ENCODE measurements around the gene MICAL2. TPM values are rescaled to one million over a fixed set of nuclear protein-coding genes. Genes with fewer than 3 reads are reported as not detected.

MICAL2 gene
- total and polyA plus RNA-seq, 10 of the 15 experiments (the other 5 are each of a cell fraction or from before 2014, with no cell fraction given) = 0.90 to 5.6 (median 2.4) TPM

DNA sequence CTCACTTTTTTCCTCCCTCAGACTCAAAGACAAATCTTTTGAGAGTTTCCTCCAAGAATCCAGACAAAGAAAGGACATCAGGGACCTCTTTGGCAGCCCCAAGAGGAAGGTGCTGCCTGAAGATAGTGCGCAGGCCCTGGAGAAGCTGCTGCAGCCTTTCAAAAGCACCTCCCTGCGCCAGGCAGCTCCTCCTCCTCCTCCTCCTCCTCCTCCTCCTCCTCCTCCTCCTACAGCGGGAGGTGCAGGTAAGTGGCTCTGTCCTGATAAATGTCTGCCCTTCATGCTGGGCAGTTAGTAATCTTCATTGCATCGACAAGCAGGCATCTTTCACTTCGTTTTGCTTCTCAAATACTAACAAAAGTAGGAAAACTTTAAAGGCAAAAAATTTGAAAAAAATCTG lies 184.2 kb downstream of the MICAL2 start (continued):
- TF ChIP-seq, protein P1, sequence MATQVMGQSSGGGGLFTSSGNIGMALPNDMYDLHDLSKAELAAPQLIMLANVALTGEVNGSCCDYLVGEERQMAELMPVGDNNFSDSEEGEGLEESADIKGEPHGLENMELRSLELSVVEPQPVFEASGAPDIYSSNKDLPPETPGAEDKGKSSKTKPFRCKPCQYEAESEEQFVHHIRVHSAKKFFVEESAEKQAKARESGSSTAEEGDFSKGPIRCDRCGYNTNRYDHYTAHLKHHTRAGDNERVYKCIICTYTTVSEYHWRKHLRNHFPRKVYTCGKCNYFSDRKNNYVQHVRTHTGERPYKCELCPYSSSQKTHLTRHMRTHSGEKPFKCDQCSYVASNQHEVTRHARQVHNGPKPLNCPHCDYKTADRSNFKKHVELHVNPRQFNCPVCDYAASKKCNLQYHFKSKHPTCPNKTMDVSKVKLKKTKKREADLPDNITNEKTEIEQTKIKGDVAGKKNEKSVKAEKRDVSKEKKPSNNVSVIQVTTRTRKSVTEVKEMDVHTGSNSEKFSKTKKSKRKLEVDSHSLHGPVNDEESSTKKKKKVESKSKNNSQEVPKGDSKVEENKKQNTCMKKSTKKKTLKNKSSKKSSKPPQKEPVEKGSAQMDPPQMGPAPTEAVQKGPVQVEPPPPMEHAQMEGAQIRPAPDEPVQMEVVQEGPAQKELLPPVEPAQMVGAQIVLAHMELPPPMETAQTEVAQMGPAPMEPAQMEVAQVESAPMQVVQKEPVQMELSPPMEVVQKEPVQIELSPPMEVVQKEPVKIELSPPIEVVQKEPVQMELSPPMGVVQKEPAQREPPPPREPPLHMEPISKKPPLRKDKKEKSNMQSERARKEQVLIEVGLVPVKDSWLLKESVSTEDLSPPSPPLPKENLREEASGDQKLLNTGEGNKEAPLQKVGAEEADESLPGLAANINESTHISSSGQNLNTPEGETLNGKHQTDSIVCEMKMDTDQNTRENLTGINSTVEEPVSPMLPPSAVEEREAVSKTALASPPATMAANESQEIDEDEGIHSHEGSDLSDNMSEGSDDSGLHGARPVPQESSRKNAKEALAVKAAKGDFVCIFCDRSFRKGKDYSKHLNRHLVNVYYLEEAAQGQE (IDR thresholded peaks at IDR 0.05; ENCODE audit: low read depth, low read length) = no peak
- no peak for TF ChIP-seq HDAC2 (IDR thresholded peaks at IDR 0.05)
- TF ChIP-seq, protein P2, sequence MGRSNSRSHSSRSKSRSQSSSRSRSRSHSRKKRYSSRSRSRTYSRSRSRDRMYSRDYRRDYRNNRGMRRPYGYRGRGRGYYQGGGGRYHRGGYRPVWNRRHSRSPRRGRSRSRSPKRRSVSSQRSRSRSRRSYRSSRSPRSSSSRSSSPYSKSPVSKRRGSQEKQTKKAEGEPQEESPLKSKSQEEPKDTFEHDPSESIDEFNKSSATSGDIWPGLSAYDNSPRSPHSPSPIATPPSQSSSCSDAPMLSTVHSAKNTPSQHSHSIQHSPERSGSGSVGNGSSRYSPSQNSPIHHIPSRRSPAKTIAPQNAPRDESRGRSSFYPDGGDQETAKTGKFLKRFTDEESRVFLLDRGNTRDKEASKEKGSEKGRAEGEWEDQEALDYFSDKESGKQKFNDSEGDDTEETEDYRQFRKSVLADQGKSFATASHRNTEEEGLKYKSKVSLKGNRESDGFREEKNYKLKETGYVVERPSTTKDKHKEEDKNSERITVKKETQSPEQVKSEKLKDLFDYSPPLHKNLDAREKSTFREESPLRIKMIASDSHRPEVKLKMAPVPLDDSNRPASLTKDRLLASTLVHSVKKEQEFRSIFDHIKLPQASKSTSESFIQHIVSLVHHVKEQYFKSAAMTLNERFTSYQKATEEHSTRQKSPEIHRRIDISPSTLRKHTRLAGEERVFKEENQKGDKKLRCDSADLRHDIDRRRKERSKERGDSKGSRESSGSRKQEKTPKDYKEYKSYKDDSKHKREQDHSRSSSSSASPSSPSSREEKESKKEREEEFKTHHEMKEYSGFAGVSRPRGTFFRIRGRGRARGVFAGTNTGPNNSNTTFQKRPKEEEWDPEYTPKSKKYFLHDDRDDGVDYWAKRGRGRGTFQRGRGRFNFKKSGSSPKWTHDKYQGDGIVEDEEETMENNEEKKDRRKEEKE (IDR thresholded peaks at IDR 0.05) = no peak
- TF ChIP-seq, protein P3, sequence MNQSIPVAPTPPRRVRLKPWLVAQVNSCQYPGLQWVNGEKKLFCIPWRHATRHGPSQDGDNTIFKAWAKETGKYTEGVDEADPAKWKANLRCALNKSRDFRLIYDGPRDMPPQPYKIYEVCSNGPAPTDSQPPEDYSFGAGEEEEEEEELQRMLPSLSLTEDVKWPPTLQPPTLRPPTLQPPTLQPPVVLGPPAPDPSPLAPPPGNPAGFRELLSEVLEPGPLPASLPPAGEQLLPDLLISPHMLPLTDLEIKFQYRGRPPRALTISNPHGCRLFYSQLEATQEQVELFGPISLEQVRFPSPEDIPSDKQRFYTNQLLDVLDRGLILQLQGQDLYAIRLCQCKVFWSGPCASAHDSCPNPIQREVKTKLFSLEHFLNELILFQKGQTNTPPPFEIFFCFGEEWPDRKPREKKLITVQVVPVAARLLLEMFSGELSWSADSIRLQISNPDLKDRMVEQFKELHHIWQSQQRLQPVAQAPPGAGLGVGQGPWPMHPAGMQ (IDR thresholded peaks at IDR 0.05; ENCODE audit: borderline replicate concordance) = no peak
- TF ChIP-seq ZNF274 (IDR thresholded peaks at IDR 0.05; ENCODE audit: insufficient read depth, insufficient read length) = no peak
- no peak for TF ChIP-seq GATAD2B (conservative IDR thresholded peaks at IDR 0.05; ENCODE audit: low read depth)
